Activated naive CD8-positive, alpha-beta T cell treated with anti-CD3 and anti-CD28 coated beads, Interleukin-2, amount 50 U/mL, for 24 hours (primary cell): ENCODE data around the gene NOM1.

Experiments
- ATAC-seq: fragments of 150-1000 bp; cut with Tn5 transposase; one replicate; pipeline ENCODE4 v1.10.0; 2021
- DNase-seq: peaks from one replicate; pipeline ENCODE4 v3.0.0; 2021
- H3K27ac Mint-ChIP-seq: one replicate; pipeline ENCODE4 v1.8.0; 2021; ENCODE audit warnings: mild to moderate bottlenecking, mixed read lengths
- H3K27me3 Mint-ChIP-seq: one replicate; pipeline ENCODE4 v1.8.0; 2021; ENCODE audit warnings: mixed read lengths
- H3K36me3 Mint-ChIP-seq: one replicate; pipeline ENCODE4 v1.8.0; 2021; ENCODE audit warnings: low read depth, mixed read lengths
- H3K4me1 Mint-ChIP-seq: one replicate; pipeline ENCODE4 v1.8.0; 2021; ENCODE audit warnings: mixed read lengths
- H3K4me3 Mint-ChIP-seq: one replicate; pipeline ENCODE4 v1.8.0; 2021; ENCODE audit warnings: mild to moderate bottlenecking, moderate library complexity, mixed read lengths
- H3K9me3 Mint-ChIP-seq: one replicate; pipeline ENCODE4 v1.8.0; 2021; ENCODE audit warnings: mixed read lengths

Gene NOM1

DNA sequence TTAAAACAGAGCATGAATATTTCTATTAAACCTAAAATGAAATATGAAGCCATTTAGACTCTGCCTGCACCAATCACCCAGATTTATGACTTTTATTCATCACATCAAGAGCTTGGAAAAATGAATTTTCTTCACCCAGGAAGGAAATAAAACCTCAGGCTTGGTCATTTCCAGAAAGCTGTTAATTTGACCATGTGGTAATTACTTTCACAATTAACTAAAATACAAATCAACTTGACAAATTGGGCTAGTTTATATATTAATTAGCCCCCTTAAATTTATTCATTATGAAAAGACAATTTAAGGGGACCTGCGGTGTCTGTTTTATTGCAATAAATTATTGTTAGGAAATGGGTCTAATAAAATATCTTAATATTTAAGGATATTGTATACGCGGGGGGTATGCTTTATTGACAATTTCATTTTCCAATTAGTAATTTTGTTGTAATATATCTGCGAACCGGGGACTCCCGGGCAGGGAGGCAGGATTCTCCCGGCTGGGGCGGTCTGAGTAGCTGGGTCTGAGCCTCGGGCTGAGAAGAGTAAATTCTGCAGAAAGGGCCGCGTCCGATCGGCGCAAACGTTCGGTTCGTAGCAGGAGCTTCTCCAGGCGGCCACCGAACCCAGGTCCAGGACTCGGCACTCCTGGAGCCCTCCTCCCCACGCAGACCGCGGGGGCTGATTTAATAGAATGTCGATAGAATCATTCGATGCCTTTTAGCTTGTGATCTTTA, 70.4 kb downstream of the NOM1 start:
- no peaks in the 10 kb centered on the region for H3K9me3 Mint-ChIP-seq
- no peak for ATAC-seq
- DNase-seq: no peak
- no peak overlapping the region for H3K27ac Mint-ChIP-seq
- H3K27me3 Mint-ChIP-seq: peaks cover 79% of the 10 kb centered on the region
- no peaks in the 10 kb centered on the region for H3K36me3 Mint-ChIP-seq
- H3K4me3 Mint-ChIP-seq: no peak overlapping the region
- peaks cover 21% of the 10 kb centered on the region for H3K4me1 Mint-ChIP-seq

GRCh38 chr7:157020514-157021070, 71.1 kb downstream of the NOM1 start:
- ATAC-seq (no peak), DNase-seq (no peak)
- Mint-ChIP-seq H3K36me3 (no peaks in the 10 kb centered on the region), H3K4me3 (no peak overlapping the region), H3K9me3 (no peaks in the 10 kb centered on the region), H3K27ac (no peak overlapping the region), H3K4me1 (peaks cover 21% of the 10 kb centered on the region), H3K27me3 (peaks cover 78% of the 10 kb centered on the region)

GRCh38 chr7:157021071-157021870, 71.8 kb downstream of the NOM1 start:
- Mint-ChIP-seq H3K4me1 (peaks cover 18% of the 10 kb centered on the region), H3K4me3 (no peak overlapping the region), H3K9me3 (no peaks in the 10 kb centered on the region), H3K27ac (no peak overlapping the region), H3K27me3 (peaks cover 75% of the 10 kb centered on the region), H3K36me3 (no peaks in the 10 kb centered on the region)
- ATAC-seq (no peak), DNase-seq (no peak)

DNA sequence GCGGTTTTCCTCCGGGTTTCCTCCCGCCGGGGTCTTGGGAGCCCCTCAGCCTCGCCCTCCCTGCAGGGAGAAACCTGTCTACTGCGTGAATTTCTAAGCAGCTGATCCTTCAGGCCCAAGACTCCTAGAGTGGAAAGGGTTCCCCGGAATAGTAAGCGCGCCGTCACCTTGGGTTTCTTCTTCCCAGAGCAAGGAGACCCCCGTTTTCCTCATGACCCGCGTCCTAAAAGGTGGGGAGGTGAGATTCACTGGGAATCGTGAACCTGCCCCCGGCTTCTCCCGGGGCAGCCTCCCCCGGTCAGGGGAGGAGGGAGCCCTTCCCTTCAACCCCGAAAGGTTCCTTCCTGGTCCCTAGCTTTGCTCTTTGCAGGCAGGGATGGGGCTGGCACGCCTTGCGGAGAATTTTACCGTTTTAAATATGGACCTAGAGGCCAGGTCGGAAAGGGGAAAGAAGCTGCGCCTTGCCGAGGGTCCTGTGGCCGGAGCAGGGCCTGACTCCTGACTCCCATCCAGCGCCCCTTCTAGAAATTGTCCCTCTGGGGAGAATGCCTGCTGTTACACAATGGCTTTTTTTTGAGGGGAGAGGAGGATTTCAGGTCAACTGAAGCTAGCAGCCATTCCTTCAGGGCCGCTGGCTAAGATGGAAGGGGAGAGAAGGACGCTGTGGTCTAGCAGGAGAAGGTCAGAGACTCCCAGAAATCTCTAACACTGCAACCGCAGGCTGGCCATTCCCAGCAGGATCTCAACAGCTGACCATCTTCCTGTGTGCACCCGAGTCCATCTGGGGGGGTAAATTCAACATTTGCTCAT, 72.6 kb downstream of the NOM1 start:
- H3K36me3 Mint-ChIP-seq: no peaks in the 10 kb centered on the region
- DNase-seq: no peak
- peaks cover 10% of the 10 kb centered on the region for H3K4me1 Mint-ChIP-seq
- H3K27ac Mint-ChIP-seq: no peak overlapping the region
- no peak for ATAC-seq
- H3K27me3 Mint-ChIP-seq: peaks cover 75% of the 10 kb centered on the region
- no peak overlapping the region for H3K4me3 Mint-ChIP-seq
- no peaks in the 10 kb centered on the region for H3K9me3 Mint-ChIP-seq
